Endothelial cell of umbilical vein (primary cell): Measurements from ENCODE around the gene LIPM. TPM values are rescaled to one million over a fixed set of nuclear protein-coding genes. Genes with fewer than 3 reads are reported as not detected.

Experiments
- BruUV-seq: library from RNA; stranded (reverse); fragments of 400-500 nt; replicated peaks from 2 replicates; lab custom pipeline; 2021; lab: Mats Ljungman, UMichigan
- CTCF ChIA-PET: fragments of 300-600, 350-600 bp; sonication (Branson Sonifier 250); formaldehyde crosslinking; loops from one replicate; lab custom pipeline; 2021; ENCODE audit warnings: antibody characterized with exemption, inconsistent platforms; lab: Charles Lee
- POLR2A ChIA-PET: fragments of 300-600, 350-600 bp; sonication (Branson Sonifier 250); formaldehyde crosslinking; loops from one replicate; lab custom pipeline; 2021; ENCODE audit warnings: antibody characterized with exemption, inconsistent platforms; lab: Charles Lee
- DNase-seq: peaks from one replicate; pipeline ENCODE4 v3.0.0-alpha.2; 2011; ENCODE audit warnings: low read depth, low spot score
- FAIRE-seq: peaks from 2 replicates; lab custom pipeline; 2011; peaks lifted over from hg19 to GRCh38; lab: Jason Lieb, UNC
- H2AFZ ChIP-seq: 2 replicates; pipeline ENCODE4 v1.6.0; 2012; ENCODE audit warnings: low read depth, low read length, control low read depth, inconsistent platforms
- H3K27ac ChIP-seq: 2 replicates; pipeline ENCODE4 v1.5.1; 2011; ENCODE audit warnings: low read depth, mild to moderate bottlenecking, control low read depth, low read length, moderate library complexity; ENCODE audit not compliant: insufficient read depth
- H3K27me3 ChIP-seq, 2 experiments: 2 replicates each; pipeline versions ENCODE4 v1.6.0 to v1.6.1; 2011; ENCODE audit warnings: low read length in 2 of 2, mixed read lengths in 1 of 2; ENCODE audit not compliant: control insufficient read depth in 2 of 2, insufficient read depth in 2 of 2
- H3K36me3 ChIP-seq, 2 experiments: 2 replicates in 1 of 2; 3 replicates in 1 of 2; pipeline ENCODE4 v1.5.1; 2011; ENCODE audit warnings: low read length in 2 of 2, mild to moderate bottlenecking in 1 of 2, moderate library complexity in 1 of 2; ENCODE audit not compliant: control insufficient read depth in 2 of 2, insufficient read depth in 2 of 2; ENCODE audit errors: extremely low read depth in 1 of 2
- H3K4me1 ChIP-seq: 3 replicates; pipeline ENCODE4 v1.5.1; 2011; ENCODE audit warnings: mild to moderate bottlenecking, low read length; ENCODE audit not compliant: control insufficient read depth, insufficient read depth; ENCODE audit errors: extremely low read depth
- H3K4me2 ChIP-seq: 2 replicates; pipeline ENCODE4 v1.6.1; 2011; ENCODE audit warnings: low read length, control low read depth, mixed read lengths; ENCODE audit not compliant: insufficient read depth
- H3K4me3 ChIP-seq, 3 experiments: fragments of 200-600 bp in 1 of 3; sonication (generic), shearing (Covaris generic) in 1 of 3; replicated peaks in 1 of 3; 2 replicates each; pipeline ENCODE4 v1.5.1; 2011 to 2016; ENCODE audit warnings: control low read depth in 3 of 3, low read length in 3 of 3, mild to moderate bottlenecking in 2 of 3, inconsistent platforms in 1 of 3, low read depth in 1 of 3, moderate library complexity in 1 of 3; ENCODE audit not compliant: insufficient read depth in 1 of 3
- H3K79me2 ChIP-seq: 2 replicates; pipeline ENCODE4 v1.6.0; 2012; ENCODE audit warnings: low read length, inconsistent platforms; ENCODE audit not compliant: control insufficient read depth, insufficient read depth
- H3K9ac ChIP-seq: replicated peaks from 2 replicates; pipeline ENCODE3; 2011; ENCODE audit warnings: low read length, control low read depth; ENCODE audit not compliant: insufficient read depth; ENCODE audit errors: extremely low read depth
- H3K9me1 ChIP-seq: replicated peaks from 3 replicates; pipeline ENCODE4 v1.6.0; 2011; ENCODE audit warnings: mild to moderate bottlenecking, low read length; ENCODE audit not compliant: control insufficient read depth, insufficient read depth; ENCODE audit errors: extremely low read depth
- H3K9me3 ChIP-seq: replicated peaks from 2 replicates; pipeline ENCODE4 v1.5.1; 2012; ENCODE audit warnings: low read length, inconsistent platforms; ENCODE audit not compliant: control insufficient read depth, insufficient read depth
- H4K20me1 ChIP-seq: replicated peaks from 2 replicates; pipeline ENCODE3; 2011; ENCODE audit warnings: mild to moderate bottlenecking, low read length; ENCODE audit not compliant: control insufficient read depth, insufficient read depth; ENCODE audit errors: extremely low read depth
- CTCF ChIP-seq, 2 donors: IDR thresholded peaks; 1 replicate in 1 of 2; 2 replicates in 1 of 2; pipeline ENCODE4 v1.5.1; 2011; ENCODE audit warnings: low read length in 2 of 2, mild to moderate bottlenecking in 2 of 2, moderate library complexity in 2 of 2, control low read depth in 1 of 2, inconsistent platforms in 1 of 2, low read depth in 1 of 2; ENCODE audit not compliant: insufficient read depth in 1 of 2; ENCODE audit errors: extremely low read depth in 1 of 2
- EZH2 ChIP-seq: IDR thresholded peaks from 2 replicates; pipeline ENCODE4 v1.6.1; 2012; ENCODE audit warnings: borderline replicate concordance, low read depth, mild to moderate bottlenecking, moderate library complexity, low read length, inconsistent platforms; ENCODE audit not compliant: severe bottlenecking
- FOS ChIP-seq: IDR thresholded peaks from 2 replicates; pipeline ENCODE4 v1.6.1; 2011; ENCODE audit warnings: mild to moderate bottlenecking, low read length, moderate library complexity, borderline replicate concordance; ENCODE audit not compliant: insufficient read depth
- GATA2 ChIP-seq: IDR thresholded peaks from 2 replicates; pipeline ENCODE4 v1.7.0; 2011; ENCODE audit warnings: low read depth, mild to moderate bottlenecking, moderate library complexity, mixed read lengths, low read length; ENCODE audit not compliant: insufficient read length, insufficient read depth
- JUN ChIP-seq: IDR thresholded peaks from 2 replicates; pipeline ENCODE4 v1.6.1; 2011; ENCODE audit warnings: borderline replicate concordance, low read depth; ENCODE audit not compliant: insufficient read length, insufficient read depth
- MAX ChIP-seq: IDR thresholded peaks from 2 replicates; pipeline ENCODE4 v1.6.1; 2011; ENCODE audit not compliant: insufficient read depth, insufficient read length
- MYC ChIP-seq: IDR thresholded peaks from one replicate; pipeline ENCODE4 v1.6.1; 2011; ENCODE audit warnings: mild to moderate bottlenecking, low read depth, low read length
- POLR2A ChIP-seq: IDR thresholded peaks from 2 replicates; pipeline ENCODE4 v1.6.1; 2012; ENCODE audit warnings: low read depth, mild to moderate bottlenecking, control low read depth, low read length
- POLR2AphosphoS5 ChIP-seq: IDR thresholded peaks from 2 replicates; pipeline ENCODE4 v1.6.1; 2012; ENCODE audit warnings: low read depth, mild to moderate bottlenecking, control low read depth, low read length, moderate library complexity; ENCODE audit not compliant: insufficient read depth
- dilution Hi-C: fragments of 300-500 bp; cut with MboI; formaldehyde crosslinking; loops from one replicate; pipeline ENCODE4 v1.15.0; 2019; ENCODE audit warnings: low sequenced_read_pairs; ENCODE audit not compliant: extremely low pct_ligation_motif_present
- intact Hi-C: fragments of 100-400 bp; cut with micrococcal nuclease; formaldehyde crosslinking; loops from one replicate; pipeline ENCODE4 v1.10.0; 2022
- polyA plus RNA-seq, 4 experiments: library from polyadenylated mRNA; depleted of rRNA in 3 of 4; stranded (reverse) in 3 of 4; unstranded in 1 of 4; fragments of >200 nt; gene quantifications; 2 replicates each; pipeline versions ENCODE4 v1.2.1 to v1.2.3, GENCODE V29; 2011 to 2012; ENCODE audit warnings: missing spikeins in 1 of 4
- total RNA-seq: library from RNA; stranded (reverse); gene quantifications from 2 replicates; pipeline ENCODE4 v1.2.3, GENCODE V29; 2021

The LIPM gene
- total and polyA plus RNA-seq, 2 donors (not counting 3 experiments of a cell fraction or from before 2014, with no cell fraction given) = not detected

- Histone ChIP-seq H3K9ac (no peak overlapping the region), H3K9me1 (no peaks in the 10 kb centered on the region), H3K4me2 (no peak overlapping the region), H3K27ac (no peak overlapping the region), H3K4me1 (no peaks in the 10 kb centered on the region), H3K9me3 (no peaks in the 10 kb centered on the region), H2AFZ (no peak overlapping the region), H4K20me1 (no peaks in the 10 kb centered on the region), H3K79me2 (no peaks in the 10 kb centered on the region), H3K4me3 (no peak overlapping the region), H3K36me3 (no peaks in the 10 kb centered on the region), H3K27me3 (no peaks in the 10 kb centered on the region)
- ChIA-PET CTCF (interaction anchor here (1.1 to 12.3 kb wide), 2 partner anchors 10 to 93 kb away, joined by 4 to 584 read pairs; no protein-coding TSS in a partner anchor), POLR2A (no interaction called here)
- intact Hi-C loops = no loop called here
- dilution Hi-C loops = no loop called here
- no peak for DNase-seq
- BruUV-seq = no TSS peak
- TF ChIP-seq GATA2 (no peak), EZH2 (no peak), MYC (no peak), JUN (no peak), FOS (no peak), POLR2AphosphoS5 (no peak), MAX (no peak), POLR2A (no peak), CTCF (IDR thresholded peaks at IDR 0.05; ENCODE audit: extremely low read depth in 1 of 2, insufficient read depth in 1 of 2, low read depth in 1 of 2, low read length in 2 of 2) (no peak)
- FAIRE-seq = no peak
Observed at GRCh38 chr10:88838766-88839350, 36.3 kb downstream of the LIPM start.
